Upper lobe of left lung (tissue), 4 donors: ENCODE measurements around the gene DNTTIP2.

Source experiments
- EP300 ChIP-seq, 4 donors: sonication (generic); formaldehyde crosslinking; IDR thresholded peaks; one replicate each; pipeline ENCODE4 v1.5.1; 2017; ENCODE audit warnings: antibody characterized with exemption in 4 of 4, control low read depth in 2 of 4
- POLR2AphosphoS5 ChIP-seq, 2 donors: sonication (generic); formaldehyde crosslinking; IDR thresholded peaks; one replicate each; pipeline ENCODE4 v1.5.1; 2017; ENCODE audit warnings: antibody characterized with exemption in 2 of 2

DNA sequence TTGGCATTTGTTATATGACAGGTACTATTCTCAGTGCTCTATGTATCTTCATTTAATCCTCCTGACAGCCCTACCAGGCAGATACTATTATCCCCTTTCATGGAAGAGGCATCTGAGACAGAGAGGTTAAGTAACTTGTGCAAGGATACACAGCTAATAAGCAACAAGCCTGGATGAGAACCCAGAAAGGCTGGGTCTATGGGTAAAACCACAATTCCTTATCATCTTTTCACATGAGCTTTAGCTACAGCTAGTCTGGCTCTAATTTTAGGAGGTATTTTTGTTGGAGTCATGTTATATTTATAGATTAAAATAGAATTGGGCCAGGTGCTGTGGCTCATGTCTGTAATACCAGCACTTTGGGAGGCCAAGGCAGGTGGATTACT lies 27.7 kb downstream of the DNTTIP2 start:
- TF ChIP-seq POLR2AphosphoS5 (IDR thresholded peaks at IDR 0.05) = no peak
- TF ChIP-seq EP300 (IDR thresholded peaks at IDR 0.05) = no peak
